SK-N-SH treated with all-trans-retinoic acid at 6 μM for 48 hours (cell line): ENCODE results near the gene CDCP1.

ENCODE experiments used
- ATAC-seq: fragments of 200-7000 bp; cut with Tn5 transposase; 3 replicates; pipeline ENCODE4 v1.9.1; 2020; ENCODE audit warnings: mild to moderate bottlenecking, moderate library complexity
- ARNTL ChIP-seq: fragments of 450-650 bp; formaldehyde crosslinking; IDR thresholded peaks from 2 replicates; pipeline ENCODE4 v1.5.0; 2020; ENCODE audit warnings: low read depth, mild to moderate bottlenecking, moderate library complexity, borderline replicate concordance
- BACH2 ChIP-seq: fragments of 250-450 bp; sonication (Bioruptor Pico); IDR thresholded peaks from 2 replicates; pipeline ENCODE4 v1.9.0; 2021; ENCODE audit warnings: mild to moderate bottlenecking, borderline replicate concordance
- CREB5 ChIP-seq: fragments of 250-450 bp; sonication (Bioruptor Pico); IDR thresholded peaks from 2 replicates; pipeline ENCODE4 v1.5.1; 2020; ENCODE audit warnings: low read depth, mild to moderate bottlenecking, moderate library complexity
- CSRNP3 ChIP-seq: fragments of 250-450 bp; sonication (Bioruptor Pico); IDR thresholded peaks from 2 replicates; pipeline ENCODE4 v1.5.1; 2021; ENCODE audit warnings: mild to moderate bottlenecking, moderate library complexity
- ESRRG ChIP-seq: fragments of 250-450 bp; sonication (Bioruptor Pico); IDR thresholded peaks from 2 replicates; pipeline ENCODE4 v1.6.1; 2021; ENCODE audit warnings: mild to moderate bottlenecking
- GLIS3 ChIP-seq: fragments of 250-450 bp; sonication (Bioruptor Pico); IDR thresholded peaks from 2 replicates; pipeline ENCODE4 v1.5.0; 2020; ENCODE audit warnings: mild to moderate bottlenecking, moderate library complexity
- ISL1 ChIP-seq: fragments of 250-450 bp; sonication (Bioruptor Pico); IDR thresholded peaks from 2 replicates; pipeline ENCODE4 v2.1.2; 2022; ENCODE audit warnings: mild to moderate bottlenecking, moderate library complexity
- OSR1 ChIP-seq: fragments of 250-450 bp; sonication (Bioruptor Pico); IDR thresholded peaks from 2 replicates; pipeline ENCODE4 v1.8.0; 2022; ENCODE audit warnings: moderate library complexity, mild to moderate bottlenecking, inconsistent platforms
- PATZ1 ChIP-seq: fragments of 250-450 bp; sonication (Bioruptor Pico); IDR thresholded peaks from 2 replicates; pipeline ENCODE4 v1.8.0; 2020; ENCODE audit warnings: mild to moderate bottlenecking, moderate library complexity, borderline replicate concordance
- POU6F1 ChIP-seq: fragments of 250-450 bp; sonication (Bioruptor Pico); IDR thresholded peaks from 2 replicates; pipeline ENCODE4 v1.8.0; 2021; ENCODE audit warnings: low read depth, mild to moderate bottlenecking, moderate library complexity, borderline replicate concordance
- RARB ChIP-seq: fragments of 250-450 bp; sonication (Bioruptor Pico); IDR thresholded peaks from 2 replicates; pipeline ENCODE4 v1.8.0; 2021; ENCODE audit warnings: mild to moderate bottlenecking, moderate library complexity
- TCF4 ChIP-seq: fragments of 250-450 bp; sonication (Bioruptor Pico); IDR thresholded peaks from 2 replicates; pipeline ENCODE4 v1.8.0; 2021; ENCODE audit warnings: mild to moderate bottlenecking, moderate library complexity, borderline replicate concordance
- TOX ChIP-seq: fragments of 250-450 bp; sonication (Bioruptor Pico); IDR thresholded peaks from 2 replicates; pipeline ENCODE4 v1.8.0; 2021; ENCODE audit warnings: mild to moderate bottlenecking, moderate library complexity, borderline replicate concordance
- TSHZ2 ChIP-seq: fragments of 250-450 bp; sonication (Bioruptor Pico); IDR thresholded peaks from 2 replicates; pipeline ENCODE4 v1.5.0; 2020; ENCODE audit warnings: mild to moderate bottlenecking, moderate library complexity
- ZFP30 ChIP-seq: fragments of 450-650 bp; formaldehyde crosslinking; IDR thresholded peaks from 2 replicates; pipeline ENCODE4 v1.5.0; 2022; ENCODE audit warnings: mild to moderate bottlenecking, moderate library complexity
- ZNF565 ChIP-seq: fragments of 450-650 bp; formaldehyde crosslinking; conservative IDR thresholded peaks from 2 replicates; pipeline ENCODE4 v1.5.0; 2020; ENCODE audit warnings: low read depth, mild to moderate bottlenecking, moderate library complexity
- ZNF70 ChIP-seq: fragments of 450-650 bp; formaldehyde crosslinking; IDR thresholded peaks from 2 replicates; pipeline ENCODE4 v1.5.0; 2020; ENCODE audit warnings: mild to moderate bottlenecking, moderate library complexity
- ZNF8 ChIP-seq: fragments of 450-650 bp; formaldehyde crosslinking; IDR thresholded peaks from 2 replicates; pipeline ENCODE4 v1.5.0; 2020; ENCODE audit warnings: mild to moderate bottlenecking, moderate library complexity

Gene CDCP1

GRCh38 chr3:45124352-45124751 lies 21.8 kb downstream of the CDCP1 start:
- ATAC-seq, result peak; percentile 76

GRCh38 chr3:45123581-45124269 lies 22.5 kb downstream of the CDCP1 start:
- TF ChIP-seq BACH2 (CRISPR knock-in tag), result no peak
- no peak for TF ChIP-seq ZNF8 (CRISPR knock-in tag)
- no peak for TF ChIP-seq ARNTL (CRISPR knock-in tag)
- no peak for TF ChIP-seq CREB5 (CRISPR knock-in tag)
- TF ChIP-seq ESRRG (CRISPR knock-in tag), result no peak
- no peak for TF ChIP-seq ZNF565 (CRISPR knock-in tag)
- TF ChIP-seq PATZ1 (CRISPR knock-in tag), result no peak

More at GRCh38 chr3:45124352-45124751, 21.8 kb downstream of the CDCP1 start:
- TF ChIP-seq TSHZ2 (CRISPR knock-in tag) (no peak), TOX (CRISPR knock-in tag) (no peak), BACH2 (CRISPR knock-in tag) (no peak), PATZ1 (CRISPR knock-in tag) (no peak), CREB5 (CRISPR knock-in tag) (no peak), ZNF565 (CRISPR knock-in tag) (no peak), GLIS3 (CRISPR knock-in tag) (no peak), ISL1 (CRISPR knock-in tag) (no peak), POU6F1 (no peak), TCF4 (CRISPR knock-in tag) (no peak), RARB (CRISPR knock-in tag) (no peak), ZNF70 (CRISPR knock-in tag) (no peak), ARNTL (CRISPR knock-in tag) (no peak), ZFP30 (CRISPR knock-in tag) (no peak), CSRNP3 (CRISPR knock-in tag) (no peak), OSR1 (CRISPR knock-in tag) (no peak)

More at GRCh38 chr3:45123581-45124269, 22.5 kb downstream of the CDCP1 start:
- ATAC-seq, result peak; percentile 85
